HepG2 (cell line): Measurements from ENCODE around the gene WSB2. TPM values are rescaled to one million over a fixed set of nuclear protein-coding genes. Genes with fewer than 3 reads are reported as not detected.
A peak's percentile ranks its signal among the peaks of the same experiment; 100 is the strongest.

ENCODE experiments used
- ATF2 ChIP-seq: sonication (generic); formaldehyde crosslinking; IDR thresholded peaks from 2 replicates; pipeline ENCODE4 v1.4.0; 2020; ENCODE audit warnings: missing genetic modification reagents
- DNMT3B ChIP-seq: conservative IDR thresholded peaks from 2 replicates; pipeline ENCODE4 v1.6.1; 2016; ENCODE audit warnings: missing biosample characterization, control low read depth
- KDM6A ChIP-seq: IDR thresholded peaks from 2 replicates; pipeline ENCODE4 v1.6.1; 2016; ENCODE audit warnings: low read depth
- MTA3 ChIP-seq: sonication (generic); formaldehyde crosslinking; IDR thresholded peaks from 2 replicates; pipeline ENCODE4 v1.4.0; 2020; ENCODE audit warnings: missing genetic modification reagents
- NR2C2 ChIP-seq: sonication (generic); formaldehyde crosslinking; IDR thresholded peaks from 2 replicates; pipeline ENCODE4 v1.4.0; 2020; ENCODE audit warnings: missing genetic modification reagents, mild to moderate bottlenecking, moderate library complexity, borderline replicate concordance
- RELA ChIP-seq: sonication (generic); formaldehyde crosslinking; IDR thresholded peaks from 2 replicates; pipeline ENCODE4 v1.4.0; 2020; ENCODE audit warnings: missing genetic modification reagents
- SMYD3 ChIP-seq: sonication (generic); formaldehyde crosslinking; IDR thresholded peaks from 2 replicates; pipeline ENCODE4 v1.8.1; 2023; ENCODE audit warnings: mild to moderate bottlenecking, missing genetic modification reagents
- STAT5B ChIP-seq: sonication (generic); formaldehyde crosslinking; IDR thresholded peaks from 2 replicates; pipeline ENCODE4 v1.4.0; 2020; ENCODE audit warnings: missing genetic modification reagents
- TFAP4 ChIP-seq: sonication (generic); IDR thresholded peaks from 2 replicates; pipeline ENCODE4 v1.6.1; 2016; ENCODE audit warnings: low read depth, borderline replicate concordance
- ZFP37 ChIP-seq: sonication (generic); formaldehyde crosslinking; IDR thresholded peaks from 2 replicates; pipeline ENCODE4 v1.4.0; 2020; ENCODE audit warnings: missing genetic modification reagents, borderline replicate concordance
- ZNF552 ChIP-seq: sonication (generic); formaldehyde crosslinking; IDR thresholded peaks from 2 replicates; pipeline ENCODE4 v1.9.0; 2022; ENCODE audit warnings: missing genetic modification reagents, mild to moderate bottlenecking, borderline replicate concordance
- ZNF615 ChIP-seq: sonication (generic); formaldehyde crosslinking; IDR thresholded peaks from 2 replicates; pipeline ENCODE4 v1.5.0; 2020; ENCODE audit warnings: mild to moderate bottlenecking, missing genetic modification reagents, borderline replicate concordance
- ZNF770 ChIP-seq: sonication (generic); formaldehyde crosslinking; IDR thresholded peaks from 2 replicates; pipeline ENCODE4 v1.5.0; 2020; ENCODE audit warnings: mild to moderate bottlenecking, missing genetic modification reagents
- ZNF883 ChIP-seq: sonication (generic); formaldehyde crosslinking; IDR thresholded peaks from 2 replicates; pipeline ENCODE4 v1.5.1; 2020; ENCODE audit warnings: mild to moderate bottlenecking, missing genetic modification reagents; ENCODE audit errors: not compliant biosample characterization
- ZNF891 ChIP-seq: sonication (generic); formaldehyde crosslinking; IDR thresholded peaks from 2 replicates; pipeline ENCODE4 v1.5.0; 2020; ENCODE audit warnings: mild to moderate bottlenecking, missing genetic modification reagents
- ZSCAN12 ChIP-seq: sonication (generic); formaldehyde crosslinking; IDR thresholded peaks from 2 replicates; pipeline ENCODE4 v1.9.0; 2021; ENCODE audit warnings: mild to moderate bottlenecking, missing genetic modification reagents
- polyA plus RNA-seq, 8 experiments: library from polyadenylated mRNA; depleted of rRNA in 3 of 8; stranded (reverse) in 7 of 8; unstranded in 1 of 8; fragments of >200 nt; fragmentation: Illumina TruSeq in 4 of 8; extraction: Trizol in 4 of 8; gene quantifications; 2 replicates each; pipeline versions ENCODE4 v1.2.1 to v1.2.3, GENCODE V29; 2011 to 2016; ENCODE audit warnings: low read depth in 4 of 8, missing spikeins in 1 of 8, mixed read lengths in 1 of 8; ENCODE audit not compliant: insufficient read depth in 1 of 8
- total RNA-seq, 5 experiments: library from RNA; depleted of rRNA; stranded (reverse); fragments of >200 nt; fragmentation: Illumina TruSeq; extraction: Trizol; gene quantifications; 2 replicates each; pipeline ENCODE4 v1.2.3, GENCODE V29; 2016; ENCODE audit warnings: low read depth in 1 of 5
- TF ChIP-seq, protein P1 (sequence below): sonication (generic); formaldehyde crosslinking; IDR thresholded peaks from 2 replicates; pipeline ENCODE4 v1.5.1; 2020; ENCODE audit warnings: missing genetic modification reagents, mild to moderate bottlenecking, borderline replicate concordance
- TF ChIP-seq, protein P2 (sequence below): sonication (generic); formaldehyde crosslinking; IDR thresholded peaks from 2 replicates; pipeline ENCODE4 v1.5.0; 2020; ENCODE audit warnings: missing genetic modification reagents

The WSB2 gene
- total and polyA plus RNA-seq, 2 of the 13 experiments (the other 11 are each of a cell fraction or from before 2014, with no cell fraction given), result 31.0 to 82.8 TPM

GRCh38 chr12:118052324-118053070, 8.5 kb downstream of the WSB2 start (continued):
- TF ChIP-seq, protein P1, sequence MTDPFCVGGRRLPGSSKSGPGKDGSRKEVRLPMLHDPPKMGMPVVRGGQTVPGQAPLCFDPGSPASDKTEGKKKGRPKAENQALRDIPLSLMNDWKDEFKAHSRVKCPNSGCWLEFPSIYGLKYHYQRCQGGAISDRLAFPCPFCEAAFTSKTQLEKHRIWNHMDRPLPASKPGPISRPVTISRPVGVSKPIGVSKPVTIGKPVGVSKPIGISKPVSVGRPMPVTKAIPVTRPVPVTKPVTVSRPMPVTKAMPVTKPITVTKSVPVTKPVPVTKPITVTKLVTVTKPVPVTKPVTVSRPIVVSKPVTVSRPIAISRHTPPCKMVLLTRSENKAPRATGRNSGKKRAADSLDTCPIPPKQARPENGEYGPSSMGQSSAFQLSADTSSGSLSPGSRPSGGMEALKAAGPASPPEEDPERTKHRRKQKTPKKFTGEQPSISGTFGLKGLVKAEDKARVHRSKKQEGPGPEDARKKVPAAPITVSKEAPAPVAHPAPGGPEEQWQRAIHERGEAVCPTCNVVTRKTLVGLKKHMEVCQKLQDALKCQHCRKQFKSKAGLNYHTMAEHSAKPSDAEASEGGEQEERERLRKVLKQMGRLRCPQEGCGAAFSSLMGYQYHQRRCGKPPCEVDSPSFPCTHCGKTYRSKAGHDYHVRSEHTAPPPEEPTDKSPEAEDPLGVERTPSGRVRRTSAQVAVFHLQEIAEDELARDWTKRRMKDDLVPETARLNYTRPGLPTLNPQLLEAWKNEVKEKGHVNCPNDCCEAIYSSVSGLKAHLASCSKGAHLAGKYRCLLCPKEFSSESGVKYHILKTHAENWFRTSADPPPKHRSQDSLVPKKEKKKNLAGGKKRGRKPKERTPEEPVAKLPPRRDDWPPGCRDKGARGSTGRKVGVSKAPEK (CRISPR knock-in tag), result no peak
- TF ChIP-seq ZNF883 (CRISPR knock-in tag) (peak; percentile 49), ATF2 (peak; percentile 93), STAT5B (CRISPR knock-in tag) (0 out of 2 replicates have a peak, but pooled peaks have one; percentile 72), ZNF891 (CRISPR knock-in tag) (peak; percentile 81; the same call in 1 of the 2 replicates), RELA (CRISPR knock-in tag) (no peak), ZNF770 (CRISPR knock-in tag) (peak; percentile 75), TFAP4 (peak; percentile 80), DNMT3B (peak; percentile 68; the same call in 1 of the 2 replicates), MTA3 (no peak), ZNF615 (peak; percentile 64; the same call in 1 of the 2 replicates), ZFP37 (CRISPR knock-in tag) (0 out of 2 replicates have a peak, but pooled peaks have one; percentile 83), SMYD3 (CRISPR knock-in tag) (no peak), ZSCAN12 (CRISPR knock-in tag) (no peak), NR2C2 (CRISPR knock-in tag) (peak; percentile 86), ZNF552 (peak; percentile 84), KDM6A (CRISPR knock-in tag) (peak; percentile 93)
- TF ChIP-seq, protein P2, sequence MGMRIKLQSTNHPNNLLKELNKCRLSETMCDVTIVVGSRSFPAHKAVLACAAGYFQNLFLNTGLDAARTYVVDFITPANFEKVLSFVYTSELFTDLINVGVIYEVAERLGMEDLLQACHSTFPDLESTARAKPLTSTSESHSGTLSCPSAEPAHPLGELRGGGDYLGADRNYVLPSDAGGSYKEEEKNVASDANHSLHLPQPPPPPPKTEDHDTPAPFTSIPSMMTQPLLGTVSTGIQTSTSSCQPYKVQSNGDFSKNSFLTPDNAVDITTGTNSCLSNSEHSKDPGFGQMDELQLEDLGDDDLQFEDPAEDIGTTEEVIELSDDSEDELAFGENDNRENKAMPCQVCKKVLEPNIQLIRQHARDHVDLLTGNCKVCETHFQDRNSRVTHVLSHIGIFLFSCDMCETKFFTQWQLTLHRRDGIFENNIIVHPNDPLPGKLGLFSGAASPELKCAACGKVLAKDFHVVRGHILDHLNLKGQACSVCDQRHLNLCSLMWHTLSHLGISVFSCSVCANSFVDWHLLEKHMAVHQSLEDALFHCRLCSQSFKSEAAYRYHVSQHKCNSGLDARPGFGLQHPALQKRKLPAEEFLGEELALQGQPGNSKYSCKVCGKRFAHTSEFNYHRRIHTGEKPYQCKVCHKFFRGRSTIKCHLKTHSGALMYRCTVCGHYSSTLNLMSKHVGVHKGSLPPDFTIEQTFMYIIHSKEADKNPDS, result peak; percentile 80
